MM.1S (cell line): Measurements from ENCODE around the gene EHBP1L1.

Source experiments
- DNase-seq: peaks from one replicate; pipeline ENCODE4 v3.0.0-alpha.2; 2015
- H2AFZ ChIP-seq: fragments of 300-600 bp; sonication (generic); 2 replicates; pipeline ENCODE4 v1.6.0; 2016; ENCODE audit warnings: antibody characterized with exemption, low read length
- H3F3A ChIP-seq: fragments of 300-600 bp; sonication (generic); 2 replicates; pipeline ENCODE4 v1.6.1; 2016; ENCODE audit warnings: mild to moderate bottlenecking, antibody characterized with exemption, low read length, moderate library complexity, mixed read lengths; ENCODE audit not compliant: insufficient read depth
- H3K27ac ChIP-seq: fragments of 300-600 bp; sonication (generic); 2 replicates; pipeline ENCODE4 v1.5.1; 2016; ENCODE audit warnings: mild to moderate bottlenecking, low read length
- H3K27me3 ChIP-seq: fragments of 300-600 bp; sonication (generic); replicated peaks from 2 replicates; pipeline ENCODE4 v1.6.0; 2016; ENCODE audit warnings: low read length; ENCODE audit not compliant: insufficient read depth
- H3K36me3 ChIP-seq: fragments of 300-600 bp; sonication (generic); replicated peaks from 2 replicates; pipeline ENCODE4 v1.6.1; 2016; ENCODE audit warnings: mild to moderate bottlenecking, low read length, mixed read lengths; ENCODE audit not compliant: insufficient read depth
- H3K4me1 ChIP-seq: fragments of 300-600 bp; sonication (generic); 2 replicates; pipeline ENCODE4 v1.6.1; 2016; ENCODE audit warnings: low read length, mixed read lengths
- H3K4me2 ChIP-seq: fragments of 300-600 bp; sonication (generic); 2 replicates; pipeline ENCODE4 v1.6.0; 2016; ENCODE audit warnings: low read depth, low read length
- H3K4me3 ChIP-seq: fragments of 300-600 bp; sonication (generic); 2 replicates; pipeline ENCODE4 v1.5.1; 2016; ENCODE audit warnings: low read length, mixed read lengths
- H3K79me2 ChIP-seq: fragments of 300-600 bp; sonication (generic); 2 replicates; pipeline ENCODE4 v1.6.1; 2016; ENCODE audit warnings: mixed run types, low read length, mixed read lengths
- H3K9ac ChIP-seq: fragments of 300-600 bp; sonication (generic); 2 replicates; pipeline ENCODE4 v1.6.1; 2016; ENCODE audit warnings: low read length, mixed read lengths
- H3K9me2 ChIP-seq: fragments of 300-600 bp; sonication (generic); replicated peaks from 2 replicates; pipeline ENCODE4 v1.6.1; 2016; ENCODE audit warnings: mild to moderate bottlenecking, low read length, mixed read lengths; ENCODE audit not compliant: insufficient read depth
- H3K9me3 ChIP-seq: fragments of 300-600 bp; sonication (generic); replicated peaks from 2 replicates; pipeline ENCODE4 v1.6.1; 2016; ENCODE audit warnings: mild to moderate bottlenecking, low read length, mixed read lengths; ENCODE audit not compliant: insufficient read depth
- H4K20me1 ChIP-seq: fragments of 300-600 bp; sonication (generic); 2 replicates; pipeline ENCODE4 v1.6.1; 2016; ENCODE audit warnings: mild to moderate bottlenecking, low read length, moderate library complexity, mixed read lengths; ENCODE audit not compliant: insufficient read depth
- EZH2 ChIP-seq: fragments of 300-600 bp; sonication (generic); optimal IDR thresholded peaks from 2 replicates; pipeline ENCODE3; 2017; ENCODE audit warnings: low read depth, mild to moderate bottlenecking, antibody characterized with exemption, low read length, mixed read lengths
- EZH2phosphoT487 ChIP-seq: fragments of 300-600 bp; sonication (generic); IDR thresholded peaks from 2 replicates; pipeline ENCODE4 v1.6.1; 2018; ENCODE audit warnings: antibody characterized with exemption, low read length
- TF ChIP-seq, protein P1 (sequence below): fragments of 300-600 bp; sonication (generic); IDR thresholded peaks from 2 replicates; pipeline ENCODE4 v1.5.1; 2016; ENCODE audit warnings: antibody characterized with exemption, low read length, mixed read lengths

Gene EHBP1L1

DNA sequence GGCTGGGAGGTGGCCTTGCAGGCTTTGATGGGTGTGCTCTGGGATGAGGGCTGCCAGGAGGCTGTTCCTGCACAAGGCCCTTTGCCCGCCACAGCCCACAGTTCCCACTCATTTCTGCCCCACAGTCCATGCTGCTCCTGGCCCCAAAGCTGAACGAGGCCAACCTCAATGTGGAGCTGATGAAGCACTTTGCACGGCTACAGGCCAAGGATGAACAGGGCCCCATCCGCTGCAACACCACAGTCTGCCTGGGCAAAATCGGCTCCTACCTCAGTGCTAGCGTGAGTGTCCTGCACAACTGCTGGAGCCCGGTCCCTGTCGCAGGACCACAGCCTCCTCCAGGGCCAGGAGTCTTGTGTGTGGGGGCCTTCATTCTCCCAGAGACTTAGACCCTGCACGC is 40.8 kb upstream of the EHBP1L1 start:
- Histone ChIP-seq H3K27me3 (no peaks in the 10 kb centered on the region), H3F3A (peaks cover 15% of the 10 kb centered on the region), H3K4me2 (no peak overlapping the region), H3K79me2 (0 out of 2 replicates have a peak, but pooled peaks cover 3% of the 10 kb centered on the region), H4K20me1 (no peaks in the 10 kb centered on the region), H3K4me3 (no peak overlapping the region), H3K27ac (no peak overlapping the region), H3K4me1 (peaks cover 4% of the 10 kb centered on the region), H3K9me2 (no peaks in the 10 kb centered on the region), H3K9ac (no peak overlapping the region), H3K9me3 (no peaks in the 10 kb centered on the region), H3K36me3 (no peaks in the 10 kb centered on the region; the same call in 1 of the 2 replicates), H2AFZ (no peak overlapping the region)
- TF ChIP-seq, protein P1, sequence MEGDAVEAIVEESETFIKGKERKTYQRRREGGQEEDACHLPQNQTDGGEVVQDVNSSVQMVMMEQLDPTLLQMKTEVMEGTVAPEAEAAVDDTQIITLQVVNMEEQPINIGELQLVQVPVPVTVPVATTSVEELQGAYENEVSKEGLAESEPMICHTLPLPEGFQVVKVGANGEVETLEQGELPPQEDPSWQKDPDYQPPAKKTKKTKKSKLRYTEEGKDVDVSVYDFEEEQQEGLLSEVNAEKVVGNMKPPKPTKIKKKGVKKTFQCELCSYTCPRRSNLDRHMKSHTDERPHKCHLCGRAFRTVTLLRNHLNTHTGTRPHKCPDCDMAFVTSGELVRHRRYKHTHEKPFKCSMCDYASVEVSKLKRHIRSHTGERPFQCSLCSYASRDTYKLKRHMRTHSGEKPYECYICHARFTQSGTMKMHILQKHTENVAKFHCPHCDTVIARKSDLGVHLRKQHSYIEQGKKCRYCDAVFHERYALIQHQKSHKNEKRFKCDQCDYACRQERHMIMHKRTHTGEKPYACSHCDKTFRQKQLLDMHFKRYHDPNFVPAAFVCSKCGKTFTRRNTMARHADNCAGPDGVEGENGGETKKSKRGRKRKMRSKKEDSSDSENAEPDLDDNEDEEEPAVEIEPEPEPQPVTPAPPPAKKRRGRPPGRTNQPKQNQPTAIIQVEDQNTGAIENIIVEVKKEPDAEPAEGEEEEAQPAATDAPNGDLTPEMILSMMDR, result no peak
- TF ChIP-seq EZH2 (no peak), EZH2phosphoT487 (no peak)
- no peak for DNase-seq

DNA sequence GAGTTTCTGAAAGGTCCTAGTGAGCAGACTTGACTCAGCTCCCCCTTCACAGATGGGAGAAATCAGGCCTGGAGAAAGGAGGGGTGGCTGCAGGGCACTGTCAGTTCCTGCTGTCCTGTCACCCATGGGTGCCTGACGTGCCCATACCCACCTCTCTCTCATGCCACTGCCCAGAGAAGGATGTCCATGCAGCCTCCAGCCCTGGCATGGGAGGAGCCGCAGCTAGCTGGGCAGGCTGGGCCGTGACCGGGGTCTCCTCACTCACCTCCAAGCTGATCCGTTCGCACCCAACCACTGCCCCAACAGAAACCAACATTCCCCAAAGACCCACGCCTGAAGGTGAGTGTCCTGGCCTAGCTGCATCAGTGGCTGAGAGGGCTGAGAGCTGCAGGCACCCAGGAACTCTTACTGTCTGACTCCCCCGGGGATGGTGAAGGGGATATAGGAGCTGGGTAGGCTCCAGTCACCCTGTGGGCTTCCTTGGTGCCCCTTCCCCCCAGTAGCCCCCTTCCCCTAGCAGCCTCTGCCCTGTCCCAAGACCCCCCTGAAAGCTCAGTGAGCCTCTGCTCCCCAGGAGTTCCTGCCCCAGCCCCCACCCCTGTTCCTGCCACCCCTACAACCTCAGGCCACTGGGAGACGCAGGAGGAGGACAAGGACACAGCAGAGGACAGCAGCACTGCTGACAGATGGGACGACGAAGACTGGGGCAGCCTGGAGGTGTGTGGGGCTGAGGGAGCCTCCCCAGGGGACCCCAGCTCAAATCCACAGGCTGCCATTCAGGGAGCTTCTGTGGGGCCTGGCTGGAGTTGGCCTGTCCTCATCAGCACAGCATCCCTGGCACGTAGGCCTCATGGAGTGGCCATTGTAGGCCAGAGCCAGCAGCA is 39.2 kb upstream of the EHBP1L1 start:
- DNase-seq, result no peak
- no peaks in the 10 kb centered on the region for H3K27me3 ChIP-seq
- peaks cover 11% of the 10 kb centered on the region for H3K4me1 ChIP-seq
- H3K27ac ChIP-seq, result no peak overlapping the region
- no peaks in the 10 kb centered on the region for H3K9me2 ChIP-seq
- no peak overlapping the region for H3K4me3 ChIP-seq
- H3K9me3 ChIP-seq, result no peaks in the 10 kb centered on the region
- TF ChIP-seq EZH2 (no peak), EZH2phosphoT487 (no peak)
- TF ChIP-seq, protein P1, result no peak
- H3F3A ChIP-seq, result peaks cover 22% of the 10 kb centered on the region
- H3K36me3 ChIP-seq, result no peaks in the 10 kb centered on the region; the same call in 1 of the 2 replicates
- no peaks in the 10 kb centered on the region for H4K20me1 ChIP-seq
- no peak overlapping the region for H3K4me2 ChIP-seq
- H3K79me2 ChIP-seq, result 0 out of 2 replicates have a peak, but pooled peaks cover 3% of the 10 kb centered on the region
- no peak overlapping the region for H3K9ac ChIP-seq
- no peak overlapping the region for H2AFZ ChIP-seq

DNA sequence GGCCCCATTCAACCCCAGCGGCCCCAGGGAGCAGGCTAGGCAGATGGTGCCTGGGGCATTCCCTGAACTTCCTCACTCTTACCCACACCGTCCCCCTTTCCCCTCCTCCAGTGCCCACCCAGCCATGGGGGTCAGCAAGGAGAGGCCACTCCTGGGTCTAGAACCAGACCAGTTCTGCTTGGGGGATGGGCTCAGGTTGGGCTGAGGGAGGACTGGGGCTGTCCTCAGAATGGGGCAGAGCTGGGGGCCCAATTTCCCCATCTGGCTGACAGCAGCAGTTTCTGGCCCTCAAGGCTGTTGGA is 38.6 kb upstream of the EHBP1L1 start:
- Histone ChIP-seq H3K9ac (no peak overlapping the region), H3K4me1 (peaks cover 15% of the 10 kb centered on the region), H3K36me3 (no peaks in the 10 kb centered on the region; the same call in 1 of the 2 replicates), H3K4me3 (no peak overlapping the region), H2AFZ (no peak overlapping the region), H3K9me3 (no peaks in the 10 kb centered on the region), H3K4me2 (no peak overlapping the region), H3K27me3 (no peaks in the 10 kb centered on the region), H4K20me1 (no peaks in the 10 kb centered on the region), H3K9me2 (no peaks in the 10 kb centered on the region), H3F3A (peaks cover 27% of the 10 kb centered on the region), H3K27ac (no peak overlapping the region), H3K79me2 (0 out of 2 replicates have a peak, but pooled peaks cover 3% of the 10 kb centered on the region)
- DNase-seq, result no peak
- TF ChIP-seq EZH2phosphoT487 (no peak), EZH2 (no peak)
- TF ChIP-seq, protein P1, result no peak
